BLaER1 (cell line): Measurements from ENCODE around the gene ZNF276.

Experiments used
- H3K27ac ChIP-seq: shearing (Covaris generic); formaldehyde crosslinking; 2 replicates; pipeline ENCODE4 v1.8.1; 2022
- H3K27me3 ChIP-seq: shearing (Covaris generic); formaldehyde crosslinking; 2 replicates; pipeline ENCODE4 v1.8.1; 2022
- H3K36me3 ChIP-seq: shearing (Covaris generic); formaldehyde crosslinking; 2 replicates; pipeline ENCODE4 v1.8.1; 2022
- H3K4me1 ChIP-seq: shearing (Covaris generic); formaldehyde crosslinking; 2 replicates; pipeline ENCODE4 v1.8.1; 2022
- H3K4me2 ChIP-seq: shearing (Covaris generic); formaldehyde crosslinking; 2 replicates; pipeline ENCODE4 v1.8.1; 2022
- H3K4me3 ChIP-seq: shearing (Covaris generic); formaldehyde crosslinking; 2 replicates; pipeline ENCODE4 v1.8.1; 2022
- H3K9ac ChIP-seq: shearing (Covaris generic); formaldehyde crosslinking; 2 replicates; pipeline ENCODE4 v1.8.1; 2022
- H3K9me3 ChIP-seq: shearing (Covaris generic); formaldehyde crosslinking; 2 replicates; pipeline ENCODE4 v1.8.1; 2022
- H4K20me1 ChIP-seq: shearing (Covaris generic); formaldehyde crosslinking; 2 replicates; pipeline ENCODE4 v1.8.1; 2022
- Cebpa-rat ChIP-seq: shearing (Covaris generic); IDR thresholded peaks from 2 replicates; pipeline ENCODE4 v1.8.1; 2022

ZNF276 gene

GRCh38 chr16:89701425-89702406 is 19.6 kb upstream of the ZNF276 start, which contains the start of gene SPATA2L:
SPATA2L (minus strand) TSS chr16:89701705; CDS start chr16:89701232, 473 bp downstream.
- H3K27ac ChIP-seq = peak within 1 kb of the TSS; percentile 73
- no peaks in the 10 kb centered on the region for H3K9me3 ChIP-seq
- peaks cover 41% of the 10 kb centered on the region for H4K20me1 ChIP-seq
- H3K4me1 ChIP-seq = peaks cover 51% of the 10 kb centered on the region
- H3K4me2 ChIP-seq = peak within 1 kb of the TSS; percentile 94
- H3K36me3 ChIP-seq = peaks cover 14% of the 10 kb centered on the region
- H3K4me3 ChIP-seq = peak within 1 kb of the TSS; percentile 78
- H3K9ac ChIP-seq = peak within 1 kb of the TSS; percentile 81
- no peaks in the 10 kb centered on the region for H3K27me3 ChIP-seq
- TF ChIP-seq Cebpa-rat = no peak

GRCh38 chr16:89704281-89704680 is 17.1 kb upstream of the ZNF276 start:
- H3K27me3 ChIP-seq = no peaks in the 10 kb centered on the region
- peak overlapping the region; percentile 39; the same call in 1 of the 2 replicates for H3K9ac ChIP-seq
- no peaks in the 10 kb centered on the region for H3K9me3 ChIP-seq
- H3K4me3 ChIP-seq = no peak overlapping the region
- peaks cover 36% of the 10 kb centered on the region for H3K4me1 ChIP-seq
- H3K4me2 ChIP-seq = no peak overlapping the region
- TF ChIP-seq Cebpa-rat = no peak
- no peak overlapping the region for H3K27ac ChIP-seq
- peaks cover 17% of the 10 kb centered on the region for H4K20me1 ChIP-seq
- H3K36me3 ChIP-seq = no peaks in the 10 kb centered on the region

- Histone ChIP-seq H3K9me3 (no peaks in the 10 kb centered on the region), H3K27me3 (no peaks in the 10 kb centered on the region), H3K36me3 (no peaks in the 10 kb centered on the region), H3K4me2 (no peak overlapping the region), H4K20me1 (peaks cover 10% of the 10 kb centered on the region), H3K9ac (no peak overlapping the region), H3K4me1 (peaks cover 30% of the 10 kb centered on the region), H3K4me3 (no peak overlapping the region), H3K27ac (no peak overlapping the region)
- TF ChIP-seq Cebpa-rat = no peak
Observed at GRCh38 chr16:89705006-89705405, 16.3 kb upstream of the ZNF276 start.

DNA sequence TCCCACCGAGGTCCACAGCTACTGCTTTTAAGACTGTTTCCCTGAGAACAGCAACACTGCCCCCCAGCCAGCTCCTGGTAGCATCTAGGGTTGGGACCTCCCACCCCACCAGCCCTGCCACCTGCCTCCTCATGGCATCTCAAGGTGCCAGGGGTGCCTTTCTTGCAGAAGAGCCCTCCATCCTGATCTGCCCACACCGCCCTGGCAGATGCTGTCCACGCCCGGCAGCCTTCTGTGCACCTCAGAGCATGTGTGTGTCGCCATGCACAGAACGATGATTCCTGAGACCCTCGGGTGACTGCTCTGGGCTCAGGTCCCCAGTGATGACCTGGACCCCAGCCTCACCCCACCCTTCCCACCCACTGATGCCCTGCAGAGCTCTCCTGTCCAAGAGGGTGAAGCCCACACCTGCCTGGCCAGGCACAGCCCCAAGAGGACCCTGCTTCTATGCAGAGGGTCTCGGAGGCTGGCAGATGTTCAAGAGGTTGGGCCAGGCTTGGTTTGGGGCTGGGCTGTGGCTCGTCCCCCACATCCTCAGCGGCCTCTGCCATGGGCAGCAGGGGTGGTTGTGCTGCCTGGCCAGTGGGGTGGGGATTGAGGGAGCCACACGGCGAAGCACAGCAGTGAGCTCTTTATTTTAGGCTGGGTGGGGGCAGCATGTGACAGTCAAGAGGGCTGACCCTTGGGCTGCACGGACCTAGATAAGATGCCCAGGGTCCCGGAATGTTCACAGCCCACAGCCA is 14.6 kb upstream of the ZNF276 start:
- Histone ChIP-seq H3K27ac (no peak overlapping the region), H4K20me1 (no peaks in the 10 kb centered on the region), H3K4me2 (peak overlapping the region; percentile 34), H3K9me3 (no peaks in the 10 kb centered on the region), H3K36me3 (no peaks in the 10 kb centered on the region), H3K9ac (no peak overlapping the region), H3K4me3 (no peak overlapping the region), H3K27me3 (no peaks in the 10 kb centered on the region), H3K4me1 (peaks cover 23% of the 10 kb centered on the region)
- no peak for TF ChIP-seq Cebpa-rat

- TF ChIP-seq Cebpa-rat = no peak
- no peak overlapping the region for H3K27ac ChIP-seq
- peaks cover 3% of the 10 kb centered on the region; the same call in 1 of the 2 replicates for H4K20me1 ChIP-seq
- peak overlapping the region; percentile 19; the same call in 1 of the 2 replicates for H3K9ac ChIP-seq
- H3K9me3 ChIP-seq = no peaks in the 10 kb centered on the region
- peaks cover 21% of the 10 kb centered on the region for H3K4me1 ChIP-seq
- H3K4me2 ChIP-seq = no peak overlapping the region
- H3K36me3 ChIP-seq = no peaks in the 10 kb centered on the region
- no peak overlapping the region for H3K4me3 ChIP-seq
- H3K27me3 ChIP-seq = no peaks in the 10 kb centered on the region
Observed at GRCh38 chr16:89707695-89708094, 13.6 kb upstream of the ZNF276 start.

GRCh38 chr16:89708481-89708931 is 12.8 kb upstream of the ZNF276 start:
- H3K27me3 ChIP-seq = no peaks in the 10 kb centered on the region
- H3K4me2 ChIP-seq = no peak overlapping the region
- no peak overlapping the region for H3K27ac ChIP-seq
- H4K20me1 ChIP-seq = peaks cover 6% of the 10 kb centered on the region; the same call in 1 of the 2 replicates
- no peak overlapping the region for H3K9ac ChIP-seq
- no peak for TF ChIP-seq Cebpa-rat
- H3K4me3 ChIP-seq = no peak overlapping the region
- no peaks in the 10 kb centered on the region for H3K9me3 ChIP-seq
- H3K4me1 ChIP-seq = peaks cover 29% of the 10 kb centered on the region
- H3K36me3 ChIP-seq = no peaks in the 10 kb centered on the region

DNA sequence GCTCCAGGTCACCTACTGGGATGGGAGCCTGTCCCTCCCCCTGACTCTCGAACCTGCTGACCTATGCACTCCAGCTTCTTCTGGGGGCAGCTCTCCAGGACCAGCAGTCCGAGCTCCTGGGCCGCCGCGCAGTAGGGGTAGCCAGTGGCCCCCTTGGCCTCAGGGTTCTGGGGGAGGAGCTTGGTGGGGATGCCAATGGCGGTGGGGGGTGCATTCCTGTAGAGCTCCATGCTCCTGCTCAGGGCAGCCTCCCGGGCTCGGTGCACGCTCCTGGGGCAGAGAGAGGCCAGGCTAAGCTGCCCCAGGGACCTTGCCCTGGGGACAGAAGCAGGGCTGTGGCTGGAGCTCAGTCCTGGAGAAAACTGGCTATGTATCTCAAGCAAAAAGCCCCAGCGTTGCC is 12.2 kb upstream of the ZNF276 start:
- no peak for TF ChIP-seq Cebpa-rat
- no peak overlapping the region for H3K9ac ChIP-seq
- H4K20me1 ChIP-seq = peaks cover 8% of the 10 kb centered on the region
- H3K27ac ChIP-seq = no peak overlapping the region
- no peaks in the 10 kb centered on the region for H3K9me3 ChIP-seq
- peaks cover under 1% of the 10 kb centered on the region; the same call in 1 of the 2 replicates for H3K36me3 ChIP-seq
- no peaks in the 10 kb centered on the region for H3K27me3 ChIP-seq
- no peak overlapping the region for H3K4me3 ChIP-seq
- H3K4me1 ChIP-seq = peaks cover 35% of the 10 kb centered on the region
- H3K4me2 ChIP-seq = no peak overlapping the region

DNA sequence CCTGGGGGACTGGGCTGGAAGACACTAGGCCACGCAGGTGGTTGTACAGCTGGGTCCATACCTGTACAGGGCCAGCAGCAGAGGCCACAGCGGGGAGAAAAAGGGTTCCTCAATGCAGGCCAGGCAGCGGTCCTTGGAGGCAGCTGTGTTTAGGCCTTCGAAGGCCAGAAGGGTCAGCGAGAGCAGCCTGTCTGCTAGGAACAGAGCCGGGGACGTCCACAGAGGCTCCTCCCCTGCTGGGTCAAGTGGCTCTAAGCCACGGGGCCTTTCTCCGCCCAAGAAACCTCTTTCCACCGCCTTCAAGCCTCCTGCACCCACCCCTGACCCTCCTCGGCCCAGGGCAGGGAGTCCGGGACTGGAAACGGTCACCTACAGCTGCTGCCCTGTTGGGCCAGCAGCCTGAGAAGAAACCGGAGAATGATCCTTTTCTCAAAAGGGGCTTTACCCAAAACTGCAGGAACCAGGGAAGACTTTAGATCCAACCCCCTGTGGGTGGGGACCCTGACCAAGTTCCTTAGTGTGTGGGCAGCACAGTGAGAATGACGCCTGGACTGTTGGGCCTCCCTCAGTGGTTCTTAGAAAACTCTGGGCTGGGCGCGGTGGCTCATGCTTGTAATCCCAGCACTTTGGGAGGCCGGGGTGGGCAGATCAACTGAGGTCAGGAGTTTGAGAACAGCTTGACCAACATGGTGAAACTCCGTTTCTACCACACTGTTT is 11.5 kb upstream of the ZNF276 start:
- Histone ChIP-seq H3K4me3 (no peak overlapping the region), H3K36me3 (peaks cover 7% of the 10 kb centered on the region), H3K9ac (no peak overlapping the region), H3K4me1 (peaks cover 39% of the 10 kb centered on the region), H3K9me3 (no peaks in the 10 kb centered on the region), H4K20me1 (peaks cover 15% of the 10 kb centered on the region), H3K27ac (no peak overlapping the region), H3K4me2 (no peak overlapping the region), H3K27me3 (no peaks in the 10 kb centered on the region)
- no peak for TF ChIP-seq Cebpa-rat

DNA sequence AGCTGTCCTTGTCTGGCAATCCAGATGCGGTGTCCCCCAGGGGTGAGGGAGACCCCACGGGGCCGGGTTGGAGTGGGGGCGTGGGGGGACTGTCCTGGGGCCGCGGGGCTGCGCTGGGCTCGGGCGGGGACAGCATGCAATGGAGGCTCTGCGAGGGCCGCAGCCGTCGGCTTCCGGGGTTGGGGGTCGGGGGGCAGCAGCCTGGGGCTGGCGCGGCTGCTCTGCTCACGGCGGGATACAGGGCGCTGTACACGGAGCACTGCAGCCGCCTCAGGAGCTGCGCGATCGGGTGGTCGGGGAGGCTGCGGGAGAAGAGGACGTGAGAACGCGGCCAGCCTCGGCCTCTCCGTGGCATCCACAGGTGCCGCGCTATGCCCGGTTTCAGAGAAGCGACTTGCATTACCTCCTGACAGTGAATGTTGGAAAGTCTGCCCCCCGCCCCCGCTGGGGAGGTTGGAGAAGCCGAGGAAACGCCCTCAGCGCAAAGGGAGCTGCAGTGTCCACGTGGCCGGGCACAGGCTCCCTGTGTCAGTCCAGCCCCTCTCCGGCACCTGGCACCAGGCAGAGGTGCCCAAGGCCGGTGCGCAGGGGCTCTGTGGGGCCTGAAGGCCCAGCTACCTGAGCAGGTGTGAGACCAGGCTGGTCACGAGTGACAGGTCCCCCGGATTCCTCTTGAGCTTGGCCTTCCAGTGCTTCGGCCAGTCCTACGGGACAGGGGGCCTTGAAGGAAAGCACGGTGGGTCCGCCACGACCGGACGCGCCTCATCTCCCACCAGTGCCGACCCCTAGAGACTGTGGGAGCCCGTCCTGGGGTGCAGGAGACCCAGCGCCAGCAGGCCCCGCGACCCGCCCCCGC is 10.4 kb upstream of the ZNF276 start:
- Histone ChIP-seq H3K36me3 (peaks cover 13% of the 10 kb centered on the region), H3K27ac (no peak overlapping the region), H3K9ac (no peak overlapping the region), H3K4me1 (peaks cover 30% of the 10 kb centered on the region), H4K20me1 (peaks cover 22% of the 10 kb centered on the region), H3K9me3 (no peaks in the 10 kb centered on the region), H3K27me3 (no peaks in the 10 kb centered on the region), H3K4me3 (no peak overlapping the region), H3K4me2 (peak overlapping the region; percentile 36)
- TF ChIP-seq Cebpa-rat = no peak
